GM19455 (cell line): ENCODE results near the gene C3orf52.
"Not testable (repeated sequence)": the region's sequence is repeated elsewhere in the genome, so short reads cannot be mapped to it uniquely, and the experiment has no call there.

Experiments
- ATAC-seq: cut with Tn5 transposase; IDR thresholded peaks from one replicate; pipeline ENCODE4 v1.9.1; 2021; ENCODE audit not compliant: unreplicated experiment

The C3orf52 gene, protein sequence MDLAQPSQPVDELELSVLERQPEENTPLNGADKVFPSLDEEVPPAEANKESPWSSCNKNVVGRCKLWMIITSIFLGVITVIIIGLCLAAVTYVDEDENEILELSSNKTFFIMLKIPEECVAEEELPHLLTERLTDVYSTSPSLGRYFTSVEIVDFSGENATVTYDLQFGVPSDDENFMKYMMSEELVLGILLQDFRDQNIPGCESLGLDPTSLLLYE

DNA sequence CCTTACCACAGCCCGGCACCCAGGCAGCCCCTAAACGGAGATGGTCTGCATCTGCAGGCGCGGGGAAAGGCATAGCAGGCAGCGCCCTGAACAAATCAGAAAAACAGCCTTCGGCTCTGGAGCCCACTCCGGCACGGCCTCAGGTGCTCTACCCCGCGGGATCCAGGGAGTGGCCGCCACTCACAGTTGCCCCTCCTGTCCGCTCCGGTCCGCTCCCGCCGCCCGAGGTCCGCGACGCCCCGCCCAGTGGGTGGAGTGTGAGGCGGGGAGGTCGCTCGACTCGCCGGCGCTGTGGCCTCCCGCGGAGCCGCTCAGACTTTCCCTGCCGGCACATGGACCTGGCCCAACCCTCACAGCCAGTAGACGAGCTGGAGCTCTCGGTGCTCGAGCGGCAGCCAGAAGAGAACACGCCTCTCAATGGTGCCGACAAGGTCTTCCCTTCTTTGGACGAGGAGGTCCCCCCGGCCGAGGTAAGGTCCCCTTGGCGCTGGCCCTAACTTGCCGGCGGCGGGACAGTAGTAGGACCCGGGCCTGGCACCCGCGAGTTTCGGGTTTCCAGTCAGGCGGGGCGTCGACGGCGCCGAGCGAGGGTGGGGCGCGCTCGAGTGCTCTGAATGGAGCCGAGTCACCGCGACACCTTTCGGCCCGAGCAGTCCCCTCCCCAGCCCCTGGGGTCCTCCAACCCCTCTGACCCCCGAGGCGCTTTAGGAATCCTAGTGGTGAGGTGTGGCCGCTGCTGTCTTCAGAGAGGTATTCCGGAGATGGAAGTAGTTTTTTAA lies at the start of gene C3orf52:
Gene C3orf52, plus strand, starts transcription at position 314 of the 779 bp plus-strand sequence. Its CDS starts 19 bp downstream, at position 333.
- ATAC-seq = peak; percentile 78

DNA sequence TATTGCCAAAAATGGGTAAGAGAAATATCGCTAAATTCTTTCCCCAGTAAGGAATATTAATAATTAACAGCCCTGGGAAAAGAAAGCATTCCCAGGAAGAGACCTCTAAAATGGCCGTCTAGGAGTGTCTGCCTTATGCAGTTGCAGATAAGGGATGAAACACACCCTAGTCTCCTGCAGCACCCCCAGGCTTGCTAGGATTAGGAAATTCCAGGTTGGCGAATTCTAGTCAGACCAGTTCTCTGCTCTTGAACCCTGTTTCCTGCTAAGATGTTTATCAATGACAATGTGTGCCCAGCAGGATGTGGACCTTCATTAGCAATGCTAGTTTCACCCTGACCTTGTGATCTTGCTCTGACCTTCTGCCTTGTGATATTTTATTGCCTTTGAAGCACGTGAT lies 49.0 kb upstream of the C3orf52 start:
- ATAC-seq = not testable (repeated sequence)

DNA sequence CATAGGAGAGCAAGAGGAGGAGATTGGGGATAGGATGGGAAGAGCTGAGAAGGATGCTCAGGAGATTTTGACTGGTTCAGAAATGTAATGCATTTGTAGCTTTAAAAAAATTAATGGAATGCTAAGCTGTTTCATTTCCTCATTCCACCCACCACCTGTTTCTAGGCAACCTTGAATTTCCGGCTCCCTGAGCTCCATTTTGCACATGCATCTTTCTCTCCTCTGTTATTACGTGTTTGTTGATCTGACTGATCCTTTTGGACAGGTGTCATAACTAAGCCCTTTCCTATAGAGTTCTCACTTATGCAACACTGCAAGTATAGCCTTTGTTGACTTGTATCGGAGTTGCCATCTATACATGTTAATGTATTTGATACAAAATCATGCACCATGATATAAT lies 47.3 kb upstream of the C3orf52 start:
- no peak for ATAC-seq

DNA sequence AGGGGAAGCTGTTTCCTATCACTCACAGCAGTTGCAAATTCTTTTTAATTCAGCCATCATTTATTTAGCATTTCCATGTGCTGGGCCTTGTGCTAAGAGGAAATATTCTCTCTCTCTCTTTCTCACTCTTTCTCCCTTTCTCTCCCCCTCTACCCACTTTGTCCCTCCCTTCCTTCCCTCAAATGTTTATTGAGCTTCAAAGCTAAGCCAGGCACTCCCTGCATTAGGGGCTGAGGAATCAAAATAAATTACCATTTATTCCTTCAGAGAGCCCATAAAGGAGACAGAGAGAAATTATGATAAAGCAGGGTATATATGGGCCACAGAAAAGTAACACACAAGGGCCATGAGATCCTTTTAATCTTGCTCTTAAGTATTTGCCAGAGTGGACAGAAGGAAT lies 44.9 kb upstream of the C3orf52 start:
- ATAC-seq = no peak

DNA sequence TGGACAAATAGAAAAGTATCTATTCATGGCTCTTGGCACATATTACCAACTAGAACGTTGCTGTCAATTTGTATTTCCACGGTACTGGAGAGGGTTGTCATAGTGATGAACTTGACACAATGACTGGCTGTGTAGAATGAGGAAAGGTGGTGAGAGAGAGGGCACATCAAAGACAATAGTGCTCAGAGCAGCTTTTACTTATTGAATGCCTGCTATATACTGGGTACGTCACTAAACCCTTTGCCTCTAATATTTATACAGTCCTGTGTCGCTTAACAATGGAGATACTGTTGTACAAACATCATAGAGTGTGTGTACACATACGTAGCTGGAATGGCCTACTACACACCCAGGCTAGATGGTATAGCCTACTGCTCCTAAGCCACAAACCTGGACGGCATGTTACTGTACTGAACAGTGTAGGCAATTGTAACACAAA lies 43.3 kb upstream of the C3orf52 start:
- no peak for ATAC-seq

DNA sequence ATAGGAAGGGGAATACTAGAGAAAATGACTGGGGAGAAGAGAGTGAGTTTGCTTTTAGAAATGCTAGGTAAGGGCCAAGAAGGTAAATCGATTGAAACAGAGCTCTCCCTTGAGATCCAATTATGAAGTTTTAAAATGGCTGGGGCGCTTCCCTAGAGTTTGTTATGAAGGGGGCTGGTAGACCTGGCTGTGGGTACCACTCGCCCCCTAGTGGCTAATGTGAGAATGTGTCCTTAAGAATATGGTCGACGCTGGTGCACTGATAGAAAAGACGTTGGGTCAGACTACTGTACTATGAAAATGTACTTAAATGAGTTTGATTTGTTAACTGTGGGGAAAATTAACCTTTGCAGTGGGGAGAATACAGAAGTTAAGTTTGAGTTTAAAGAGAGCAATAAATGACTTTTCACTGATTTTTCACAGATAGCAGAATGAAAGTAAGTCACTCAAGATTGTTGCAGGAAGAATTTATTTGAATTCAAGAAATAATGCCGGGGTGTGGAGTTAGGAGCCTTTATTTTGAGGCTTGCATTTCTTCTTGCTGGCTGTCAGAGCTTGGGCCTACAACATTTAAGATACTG lies 42.5 kb upstream of the C3orf52 start:
- ATAC-seq = peak; percentile 94

DNA sequence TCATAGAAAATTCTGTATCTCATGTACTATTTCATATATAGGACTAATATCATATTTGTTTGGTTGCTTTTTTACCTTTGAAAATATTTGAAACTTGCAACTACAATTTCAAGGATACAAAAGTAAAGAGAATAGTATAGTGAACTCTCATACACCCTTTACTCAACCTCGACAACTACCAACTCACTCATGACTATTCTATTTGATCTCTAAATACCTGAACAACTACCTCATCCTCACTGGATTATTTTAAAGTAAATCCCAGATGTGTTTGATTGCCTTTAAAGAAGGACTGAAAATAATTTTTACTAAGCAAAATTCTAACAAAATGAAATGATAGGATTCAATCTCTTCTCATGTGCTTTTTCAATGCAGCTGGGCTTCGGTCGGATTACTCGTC lies 39.6 kb upstream of the C3orf52 start:
- ATAC-seq = no peak

DNA sequence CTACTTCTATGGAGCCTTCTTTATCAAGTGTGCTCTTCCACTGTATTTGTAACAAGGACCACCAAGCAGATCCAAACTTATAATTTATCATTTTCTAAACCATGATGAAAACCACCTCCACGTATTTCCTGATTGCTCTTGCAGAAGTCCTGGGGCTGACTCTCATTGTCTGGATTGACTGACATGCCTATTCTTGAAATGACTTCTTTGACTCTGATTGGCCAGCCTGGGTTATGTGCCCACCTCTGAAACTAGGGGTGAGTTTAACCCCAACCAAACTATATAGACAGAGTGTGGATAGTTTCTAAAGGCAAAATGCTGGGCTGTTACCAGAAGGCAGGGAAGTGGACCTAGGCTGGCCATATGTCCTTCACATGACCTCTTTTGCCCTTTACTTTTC lies 38.9 kb upstream of the C3orf52 start:
- no peak for ATAC-seq

DNA sequence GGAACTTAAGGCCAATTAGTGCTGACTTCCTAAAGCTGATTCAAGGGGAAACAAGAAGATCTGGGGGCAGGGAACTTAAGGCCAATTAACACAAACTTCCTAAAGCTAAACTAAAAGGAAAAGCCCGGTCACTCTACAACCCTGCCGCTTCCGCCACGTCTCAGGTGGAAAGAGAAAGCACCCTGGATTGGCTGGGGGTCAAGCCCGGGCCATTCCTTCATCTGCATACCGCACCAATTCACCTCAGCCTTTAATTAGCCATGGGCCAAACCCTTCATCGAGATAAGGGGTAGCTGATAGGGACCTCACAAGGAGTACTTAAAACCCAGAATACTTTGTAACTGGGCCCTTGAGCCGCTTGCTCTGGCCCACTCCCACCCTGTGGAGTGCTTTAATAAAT lies 37.3 kb upstream of the C3orf52 start:
- no peak for ATAC-seq

DNA sequence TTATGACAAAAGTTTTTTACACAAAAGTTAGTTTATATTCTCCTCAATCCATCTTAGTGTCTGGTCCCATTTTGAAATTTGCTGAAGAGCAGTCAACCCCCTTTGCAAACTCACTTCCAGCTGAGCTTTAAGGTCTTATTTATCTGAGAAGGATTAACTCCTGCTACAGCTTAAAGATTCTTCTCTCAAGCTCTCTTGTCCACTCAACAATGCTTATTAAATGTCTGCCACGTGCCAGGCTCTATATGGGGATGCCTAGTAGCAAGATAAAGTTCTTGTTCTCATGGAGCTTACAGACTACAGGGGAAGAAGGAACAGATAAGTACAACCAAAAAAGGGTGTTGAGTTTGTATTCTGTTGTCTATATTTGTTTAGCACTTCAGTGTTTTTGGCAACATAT lies 33.0 kb upstream of the C3orf52 start:
- no peak for ATAC-seq

DNA sequence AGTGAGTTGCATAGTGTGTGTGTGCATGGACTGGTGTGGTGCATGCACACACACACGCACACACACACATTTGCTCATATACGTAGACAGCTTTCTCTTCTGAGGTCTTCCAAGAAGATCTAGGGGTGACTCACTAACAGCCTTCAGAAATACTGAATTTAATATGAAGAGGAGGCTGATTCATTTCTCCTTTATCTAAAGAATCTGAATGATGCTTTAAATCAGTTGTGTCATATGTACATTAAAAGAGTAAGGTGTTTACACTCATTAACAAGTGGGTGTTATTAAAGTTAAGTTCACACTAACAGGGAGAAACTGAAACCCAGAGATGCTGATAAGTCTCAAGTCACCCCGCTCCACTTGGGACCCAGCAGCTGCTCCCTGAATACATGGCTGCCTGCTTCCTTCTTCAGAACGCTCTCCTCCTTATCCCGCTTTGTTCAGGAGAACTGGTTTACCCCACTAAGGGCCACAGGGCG lies 29.7 kb upstream of the C3orf52 start:
- ATAC-seq = no peak

DNA sequence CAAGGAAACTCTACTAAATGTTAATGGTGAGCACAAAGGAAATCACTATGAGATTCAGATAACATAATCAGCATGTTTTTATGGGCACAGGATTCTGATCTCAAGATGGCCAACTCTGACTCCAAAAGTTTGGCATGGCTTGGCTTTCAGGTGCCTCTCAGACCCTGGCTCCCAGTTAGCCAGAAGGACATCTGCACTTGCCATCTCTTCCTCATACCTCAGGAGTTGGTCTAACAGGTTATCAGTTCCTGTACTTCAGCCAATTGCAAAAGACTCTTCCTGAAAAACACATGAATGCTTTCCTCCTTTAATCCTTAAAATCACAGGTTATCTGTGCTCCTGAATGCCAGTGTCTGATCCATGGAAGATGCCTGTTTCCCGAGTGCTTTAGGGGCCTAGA lies 26.7 kb upstream of the C3orf52 start:
- no peak for ATAC-seq

DNA sequence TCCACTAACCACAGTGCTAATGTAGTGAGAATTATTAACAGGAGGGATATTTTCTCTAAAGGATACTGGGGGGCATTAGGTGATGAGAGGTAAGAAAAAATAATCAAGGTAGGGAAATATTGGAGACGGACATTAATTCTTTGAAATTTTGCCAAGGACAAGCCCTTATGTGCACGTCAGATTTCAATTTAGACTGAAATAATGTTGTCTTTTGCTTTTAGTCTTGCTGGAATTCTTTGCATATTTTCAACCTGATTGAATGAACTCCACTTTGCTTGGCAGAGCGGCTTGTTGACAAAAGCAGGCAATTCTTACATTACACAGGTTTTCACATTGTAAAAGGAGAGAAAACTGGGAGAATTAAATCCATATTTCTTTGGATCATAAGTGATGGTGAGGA lies 25.0 kb upstream of the C3orf52 start:
- ATAC-seq = no peak

DNA sequence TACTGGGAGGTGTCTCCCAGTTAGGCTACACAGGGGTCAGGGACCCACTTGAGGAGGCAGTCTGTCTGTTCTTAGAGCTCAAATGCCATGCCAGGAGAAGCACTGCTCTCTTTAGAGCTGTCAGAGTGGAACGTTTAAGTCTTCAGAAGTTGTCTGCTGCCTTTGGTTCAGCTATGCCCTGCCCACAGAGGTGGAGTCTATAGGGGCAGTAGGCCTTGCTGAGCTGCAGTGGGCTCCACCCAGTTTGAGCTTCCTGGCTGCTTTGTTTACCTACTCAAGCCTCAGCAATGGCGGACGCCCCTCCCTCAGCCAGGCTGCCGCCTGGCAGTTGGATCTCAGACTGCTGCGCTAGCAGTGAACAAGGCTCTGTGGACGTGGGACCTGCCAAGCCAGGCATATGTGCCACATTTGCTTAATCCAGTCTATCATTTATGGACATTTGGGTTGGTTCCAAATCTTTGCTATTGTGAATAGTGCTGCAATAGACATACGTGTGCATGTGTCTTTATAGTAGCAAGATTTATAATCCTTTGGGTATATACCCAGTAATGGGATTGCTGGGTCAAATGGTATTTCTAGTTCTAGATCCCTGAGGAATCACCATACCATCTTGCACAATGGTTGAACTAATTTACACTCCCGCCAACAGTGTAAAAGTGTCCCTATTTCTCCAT lies 13.7 kb upstream of the C3orf52 start:
- ATAC-seq = not testable (repeated sequence)

DNA sequence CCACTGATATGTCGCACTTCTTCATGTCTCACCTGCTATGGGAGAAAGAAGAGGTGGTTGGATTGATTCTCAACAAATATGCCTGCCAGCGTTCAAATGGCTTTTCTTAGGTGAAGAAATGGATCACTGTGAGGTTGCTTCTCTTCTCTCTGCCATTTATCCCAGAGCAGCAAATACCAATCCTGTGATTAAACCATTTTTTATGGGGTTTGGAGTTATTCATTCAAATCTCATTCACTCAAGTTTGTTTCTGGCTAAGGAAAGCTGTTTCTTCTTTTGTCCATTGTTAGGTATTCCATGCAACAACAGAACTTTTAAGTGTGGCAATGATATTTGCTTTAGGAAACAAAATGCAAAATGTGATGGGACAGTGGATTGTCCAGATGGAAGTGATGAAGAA lies 12.2 kb upstream of the C3orf52 start:
- no peak for ATAC-seq

DNA sequence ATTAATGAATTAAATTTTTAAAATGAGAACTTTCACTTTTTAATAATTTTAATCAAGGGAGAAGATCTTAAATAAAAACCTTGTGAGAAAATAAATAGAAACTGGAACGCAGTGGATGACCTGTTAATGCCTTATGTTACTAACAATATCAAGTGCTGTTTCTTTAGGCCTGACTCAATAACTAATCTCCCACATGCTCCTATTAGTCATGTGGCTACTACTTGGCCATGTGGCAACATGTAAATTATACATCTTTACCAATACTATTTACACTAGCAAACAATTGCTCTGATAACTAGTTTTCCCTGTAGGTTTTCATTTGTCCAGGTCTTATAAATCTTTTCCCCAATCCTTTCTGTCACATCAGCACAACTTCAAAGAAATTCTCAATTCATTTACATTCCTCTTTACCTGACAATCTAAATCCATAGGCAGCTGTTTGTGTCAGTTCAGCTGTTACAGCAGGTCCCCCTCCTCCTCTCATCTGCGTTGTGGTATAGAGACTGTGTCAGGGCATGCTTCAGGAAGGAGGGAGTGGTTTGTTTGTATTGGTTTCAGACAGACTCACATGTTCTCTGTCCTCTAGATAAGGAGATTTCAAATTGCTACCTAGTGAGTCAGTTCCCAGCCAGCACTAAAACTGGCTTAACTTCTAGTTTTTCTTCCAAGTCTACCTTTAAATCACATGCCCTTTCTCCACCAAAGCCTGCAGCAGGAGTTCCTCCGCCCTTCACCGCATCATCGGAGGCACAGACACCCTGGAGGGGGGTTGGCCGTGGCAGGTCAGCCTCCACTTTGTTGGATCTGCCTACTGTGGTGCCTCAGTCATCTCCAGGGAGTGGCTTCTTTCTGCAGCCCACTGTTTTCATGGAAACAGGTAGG lies 11.3 kb upstream of the C3orf52 start:
- ATAC-seq = peak; percentile 89

DNA sequence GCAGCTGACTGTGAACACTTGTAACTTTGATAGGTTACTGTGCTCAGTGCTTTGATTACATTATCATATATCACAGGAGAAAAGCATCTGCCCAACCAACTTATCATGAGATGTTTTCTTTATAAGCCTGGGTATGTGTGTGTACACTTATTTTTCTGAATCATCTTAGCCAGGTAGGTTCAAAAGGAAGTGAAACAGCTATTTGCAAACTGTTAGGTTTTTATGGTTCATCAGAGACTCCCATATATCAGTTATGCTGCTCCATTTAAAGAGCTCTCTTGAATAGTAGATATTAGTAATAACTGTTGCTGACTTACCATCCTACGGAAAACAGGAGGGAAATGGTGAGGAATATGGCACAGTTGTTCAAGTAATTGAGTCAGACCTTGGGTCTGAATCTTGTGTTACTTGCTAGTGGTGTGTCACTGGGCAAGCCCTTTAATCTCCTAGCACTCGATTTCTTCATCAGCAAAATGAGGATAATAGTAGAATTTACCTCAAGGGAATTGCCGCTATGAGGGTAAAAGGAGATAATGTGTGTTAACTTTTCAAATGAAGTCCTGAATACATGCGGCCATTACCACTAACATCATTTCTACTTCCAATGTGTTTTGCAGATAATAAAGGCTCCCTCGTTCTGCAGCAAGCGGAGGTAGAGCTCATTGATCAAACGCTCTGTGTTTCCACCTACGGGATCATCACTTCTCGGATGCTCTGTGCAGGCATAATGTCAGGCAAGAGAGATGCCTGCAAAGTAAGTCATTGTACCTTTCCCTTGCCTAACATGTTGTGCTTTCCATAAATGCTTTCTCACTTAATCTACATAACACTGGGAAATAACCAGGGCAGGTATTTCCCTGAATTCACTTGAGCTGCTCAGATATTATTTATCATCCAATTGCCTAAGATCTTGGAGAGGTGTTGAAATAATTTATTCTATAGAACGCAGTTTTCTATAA lies 7.8 kb upstream of the C3orf52 start:
- ATAC-seq = no peak

DNA sequence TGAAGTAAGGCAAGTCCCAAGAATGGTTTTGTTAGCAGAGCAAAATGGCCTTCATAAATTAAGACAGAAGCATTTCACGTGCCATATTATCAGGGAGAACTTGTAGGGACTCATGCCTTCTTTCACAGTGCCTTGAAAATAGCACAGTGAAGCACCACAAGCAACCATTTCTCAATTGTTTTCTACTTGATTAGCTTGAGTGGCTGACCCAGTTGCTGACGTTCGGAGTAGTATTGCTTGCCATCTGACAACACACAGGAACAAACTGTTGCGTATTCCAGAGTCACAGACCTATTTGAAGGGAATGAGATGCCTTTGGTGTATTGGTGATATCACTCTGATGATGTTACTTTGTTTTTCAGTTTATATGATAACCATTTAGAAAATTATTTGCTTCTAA lies 3.0 kb upstream of the C3orf52 start:
- ATAC-seq = no peak

DNA sequence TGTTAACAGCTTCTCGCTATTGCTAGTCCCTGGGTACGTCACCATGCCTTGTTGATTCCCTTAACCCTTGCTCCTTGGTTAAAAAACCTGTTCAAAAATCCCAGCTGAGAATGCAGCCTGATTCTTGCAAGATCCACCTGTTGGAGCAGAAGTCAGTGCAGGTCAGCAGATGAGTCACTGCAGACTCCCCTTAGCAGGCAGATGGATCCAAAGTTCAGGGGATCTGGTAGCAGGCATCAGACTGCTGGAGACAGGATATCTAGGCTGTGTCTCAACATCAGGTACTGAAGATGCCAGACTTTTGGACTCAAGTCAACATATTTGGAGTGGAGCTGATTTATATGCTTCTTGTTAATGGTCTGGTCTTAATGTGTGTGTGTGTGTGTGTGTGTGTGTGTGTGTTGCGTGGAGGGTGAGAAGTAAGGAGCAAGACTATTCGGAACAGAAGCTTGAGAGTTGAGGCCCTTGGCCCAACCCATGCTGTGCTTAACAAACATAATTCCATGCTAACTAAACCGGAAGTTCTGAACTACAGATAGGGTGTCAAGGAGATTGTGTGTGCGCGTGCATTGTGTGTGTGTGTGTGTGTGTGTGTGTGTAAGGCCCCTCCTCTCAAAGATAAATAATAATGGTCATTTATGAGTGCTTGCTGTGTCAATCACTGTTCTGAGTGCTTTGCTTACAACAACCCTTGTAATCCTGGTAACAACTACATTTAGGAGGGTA lies 1.0 kb upstream of the C3orf52 start:
- no peak for ATAC-seq
